ENCODE measurements around the gene P3H1.

GRCh38 chr1:42762269-42762668 is 4.6 kb downstream of the P3H1 start:
- no peak for TF ChIP-seq SIN3A (IDR thresholded peaks at IDR 0.05; ENCODE audit: borderline replicate concordance, insufficient read depth, low read length)
- TF ChIP-seq TAF1 (IDR thresholded peaks at IDR 0.05; ENCODE audit: borderline replicate concordance, insufficient read depth, low read length): no peak
- TF ChIP-seq POLR2AphosphoS5 (IDR thresholded peaks at IDR 0.05; ENCODE audit: low read depth, low read length): no peak
- TF ChIP-seq, protein P1, sequence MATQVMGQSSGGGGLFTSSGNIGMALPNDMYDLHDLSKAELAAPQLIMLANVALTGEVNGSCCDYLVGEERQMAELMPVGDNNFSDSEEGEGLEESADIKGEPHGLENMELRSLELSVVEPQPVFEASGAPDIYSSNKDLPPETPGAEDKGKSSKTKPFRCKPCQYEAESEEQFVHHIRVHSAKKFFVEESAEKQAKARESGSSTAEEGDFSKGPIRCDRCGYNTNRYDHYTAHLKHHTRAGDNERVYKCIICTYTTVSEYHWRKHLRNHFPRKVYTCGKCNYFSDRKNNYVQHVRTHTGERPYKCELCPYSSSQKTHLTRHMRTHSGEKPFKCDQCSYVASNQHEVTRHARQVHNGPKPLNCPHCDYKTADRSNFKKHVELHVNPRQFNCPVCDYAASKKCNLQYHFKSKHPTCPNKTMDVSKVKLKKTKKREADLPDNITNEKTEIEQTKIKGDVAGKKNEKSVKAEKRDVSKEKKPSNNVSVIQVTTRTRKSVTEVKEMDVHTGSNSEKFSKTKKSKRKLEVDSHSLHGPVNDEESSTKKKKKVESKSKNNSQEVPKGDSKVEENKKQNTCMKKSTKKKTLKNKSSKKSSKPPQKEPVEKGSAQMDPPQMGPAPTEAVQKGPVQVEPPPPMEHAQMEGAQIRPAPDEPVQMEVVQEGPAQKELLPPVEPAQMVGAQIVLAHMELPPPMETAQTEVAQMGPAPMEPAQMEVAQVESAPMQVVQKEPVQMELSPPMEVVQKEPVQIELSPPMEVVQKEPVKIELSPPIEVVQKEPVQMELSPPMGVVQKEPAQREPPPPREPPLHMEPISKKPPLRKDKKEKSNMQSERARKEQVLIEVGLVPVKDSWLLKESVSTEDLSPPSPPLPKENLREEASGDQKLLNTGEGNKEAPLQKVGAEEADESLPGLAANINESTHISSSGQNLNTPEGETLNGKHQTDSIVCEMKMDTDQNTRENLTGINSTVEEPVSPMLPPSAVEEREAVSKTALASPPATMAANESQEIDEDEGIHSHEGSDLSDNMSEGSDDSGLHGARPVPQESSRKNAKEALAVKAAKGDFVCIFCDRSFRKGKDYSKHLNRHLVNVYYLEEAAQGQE (IDR thresholded peaks at IDR 0.05; ENCODE audit: insufficient read depth in 1 of 2, low read depth in 2 of 2, low read length in 2 of 2): no peak

Measured in PFSK-1 (cell line).